Fibroblast of mammary gland (primary cell): ENCODE measurements around the gene ZNF20.
"Not testable (repeated sequence)": the region's sequence is repeated elsewhere in the genome, so short reads cannot be mapped to it uniquely, and the experiment has no call there.

ENCODE experiments used
- DNase-seq: peaks from one replicate; pipeline ENCODE4 v3.0.0-alpha.2; 2010; ENCODE audit warnings: low read depth
- H3K4me3 ChIP-seq: 2 replicates; pipeline ENCODE4 v1.5.1; 2011; ENCODE audit warnings: low read depth, mild to moderate bottlenecking, low read length, moderate library complexity; ENCODE audit not compliant: control insufficient read depth
- CTCF ChIP-seq: conservative IDR thresholded peaks from 2 replicates; pipeline ENCODE4 v1.5.1; 2011; ENCODE audit warnings: low read depth, low read length, inconsistent platforms; ENCODE audit not compliant: control insufficient read depth, insufficient read depth

Gene ZNF20

DNA sequence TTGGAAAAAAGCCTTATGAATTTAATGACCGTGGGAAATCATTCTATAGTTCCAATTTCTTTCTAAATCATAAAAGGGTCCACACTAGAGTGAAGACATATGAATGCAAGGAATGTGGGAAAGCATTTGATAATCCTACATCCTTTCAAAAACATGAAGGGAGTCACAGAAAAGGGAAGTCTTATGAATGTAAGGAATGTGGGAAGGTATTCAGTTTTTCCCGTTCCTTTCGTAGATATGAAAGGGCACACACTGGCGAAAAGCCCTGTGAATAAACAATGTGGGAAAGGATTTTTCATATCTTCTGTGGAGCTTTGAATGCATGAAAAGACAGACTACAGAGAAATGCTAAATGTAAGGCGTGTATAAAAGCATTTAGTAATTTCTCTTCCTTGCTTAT lies 27.0 kb downstream of the ZNF20 start:
- no peak for DNase-seq
- H3K4me3 ChIP-seq: no peak overlapping the region
- no peak for TF ChIP-seq CTCF

DNA sequence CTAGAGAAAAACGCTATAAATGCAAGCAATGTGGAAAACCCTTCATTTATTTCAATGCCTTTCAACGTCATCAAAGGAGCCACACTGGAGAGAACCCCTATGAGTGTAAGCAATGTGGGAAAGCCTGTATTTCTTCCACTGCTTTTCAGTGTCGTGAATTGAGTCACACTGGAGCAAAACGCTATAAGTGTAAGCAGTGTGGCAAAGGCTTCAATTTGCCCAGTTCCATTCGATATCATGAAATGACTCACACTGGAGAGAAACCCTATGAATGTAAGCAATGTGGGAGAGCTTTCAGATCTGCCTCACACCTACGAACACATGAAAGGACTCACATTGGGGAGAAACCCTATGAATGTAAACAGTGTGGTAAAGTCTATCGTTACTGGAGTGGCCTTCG lies 27.4 kb downstream of the ZNF20 start:
- H3K4me3 ChIP-seq: no peak overlapping the region
- TF ChIP-seq CTCF: no peak
- no peak for DNase-seq

DNA sequence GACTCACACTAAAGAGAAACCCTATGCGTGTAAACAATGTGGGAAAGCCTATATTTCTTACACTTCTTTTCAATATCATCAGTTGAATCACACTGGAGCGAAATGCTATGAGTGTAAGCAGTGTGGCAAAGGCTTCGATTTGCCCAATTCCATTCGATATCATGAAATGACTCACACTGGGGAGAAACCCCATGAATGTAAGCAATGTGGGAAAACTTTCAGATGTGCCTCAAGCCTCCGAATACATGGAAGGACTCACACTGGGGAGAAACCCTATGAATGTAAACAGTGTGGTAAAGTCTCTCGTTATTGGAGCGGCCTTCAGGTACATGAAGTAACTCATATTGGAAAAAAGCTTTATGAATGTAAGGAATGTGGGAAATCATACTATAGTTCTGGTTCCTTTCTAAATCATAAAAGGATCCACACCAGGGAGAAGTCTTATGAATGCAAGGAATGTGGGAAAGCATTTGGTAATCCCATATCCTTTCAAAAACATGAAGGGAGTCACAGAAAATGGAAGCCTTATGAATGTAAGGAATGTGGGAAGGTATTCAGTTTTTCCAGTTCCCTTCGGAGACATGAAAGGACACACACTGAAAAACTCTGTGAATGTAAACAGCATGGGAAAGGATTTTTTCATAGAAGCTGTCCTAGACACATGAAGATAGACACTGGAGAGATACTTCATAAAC lies 28.1 kb downstream of the ZNF20 start:
- no peak overlapping the region for H3K4me3 ChIP-seq
- TF ChIP-seq CTCF: no peak
- DNase-seq: no peak

DNA sequence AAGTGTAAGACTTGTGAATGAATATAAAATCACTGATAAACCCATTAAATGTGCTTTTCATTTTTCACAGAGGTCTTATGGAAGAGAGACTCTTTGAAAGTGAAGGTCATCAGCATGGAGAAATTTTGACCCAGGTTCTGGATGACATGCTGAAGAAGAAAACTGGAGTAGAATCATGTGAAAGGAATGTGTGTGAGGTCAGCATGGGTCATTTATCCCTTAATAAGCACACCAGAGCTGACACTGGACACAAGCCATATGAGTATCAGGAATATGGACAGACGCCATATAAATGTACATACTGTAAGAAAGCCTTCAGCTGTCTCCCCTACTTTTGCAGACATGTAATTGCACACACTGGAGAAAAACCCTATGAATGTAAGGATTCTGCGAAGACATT lies 29.0 kb downstream of the ZNF20 start:
- no peak for TF ChIP-seq CTCF
- H3K4me3 ChIP-seq: no peak overlapping the region

GRCh38 chr19:12103909-12104308 lies 36.2 kb downstream of the ZNF20 start:
- not testable (repeated sequence) for DNase-seq, H3K4me3 ChIP-seq

More for the DNA sequence above, 29.0 kb downstream of the ZNF20 start:
- DNase-seq: no peak

- no peak for TF ChIP-seq CTCF
- DNase-seq: no peak
These were observed 42.1 kb downstream of the ZNF20 start for GRCh38 chr19:12098040-12098439.

GRCh38 chr19:12095111-12095790 lies 44.9 kb downstream of the ZNF20 start:
- no peak for TF ChIP-seq CTCF
- no peak overlapping the region for H3K4me3 ChIP-seq
- DNase-seq: peak; percentile 71

More at GRCh38 chr19:12098040-12098439, 42.1 kb downstream of the ZNF20 start:
- no peak overlapping the region for H3K4me3 ChIP-seq
